Spleen (tissue), 7 donors: Measurements from ENCODE around the gene ST8SIA4.

Source experiments
- CTCF ChIP-seq, 11 experiments: fragments of 200-600 bp in 7 of 11; fragments of 450-650 bp in 4 of 11; sonication (generic) in 4 of 11; IDR thresholded peaks in 8 of 11; conservative IDR thresholded peaks in 3 of 11; 1 replicate in 7 of 11; 2 replicates in 4 of 11; pipeline versions ENCODE4 v1.4.0 to v1.8.0; 2016 to 2021; ENCODE audit warnings: antibody characterized with exemption in 11 of 11, inconsistent platforms in 4 of 11, mild to moderate bottlenecking in 1 of 11
- POLR2AphosphoS5 ChIP-seq, 3 donors: sonication (generic); formaldehyde crosslinking; IDR thresholded peaks; one replicate each; pipeline ENCODE4 v1.5.1; 2017; ENCODE audit warnings: antibody characterized with exemption in 3 of 3
- donor health status: DM: no; HTN: no; CAD: no; lungs with moderate emphysema.
- donor health status: DM: no; HTN: no; CAD: no.
- donor health status: DM: no; HTN: no; CAD: no.

- TF ChIP-seq CTCF (IDR thresholded peaks at IDR 0.05 in 8 of 11, conservative IDR thresholded peaks at IDR 0.05 in 3 of 11) (no peak), POLR2AphosphoS5 (IDR thresholded peaks at IDR 0.05) (no peak)
These were observed 113.4 kb downstream of the ST8SIA4 start for GRCh38 chr5:100789694-100790093.
